ENCODE results near the gene ERVH48-1. TPM values are rescaled to one million over a fixed set of nuclear protein-coding genes. Genes with fewer than 3 reads are reported as not detected.

The ERVH48-1 gene
- total RNA-seq, 1 experiment from 2014 or later: 0.05 TPM

GRCh38 chr21:42965211-42965560, 39.8 kb upstream of the ERVH48-1 start:
- no peaks in the 10 kb centered on the region for H3K9me3 ChIP-seq (ENCODE audit: control insufficient read depth, insufficient read depth, low read depth, low read length)
- DNase-seq (ENCODE audit: low read depth, low spot score): no peak
- H3K4me1 ChIP-seq (ENCODE audit: control insufficient read depth, insufficient read depth, low read length): no peaks in the 10 kb centered on the region
- no peaks in the 10 kb centered on the region for H3K27me3 ChIP-seq (ENCODE audit: control insufficient read depth, insufficient read depth, low read length)
- no peak for TF ChIP-seq TCF7L2 (IDR thresholded peaks at IDR 0.05; ENCODE audit: low read depth, low read length)
- TF ChIP-seq REST (IDR thresholded peaks at IDR 0.05; ENCODE audit: insufficient read depth in 1 of 2, low read depth in 2 of 2, low read length in 1 of 2): no peak
- ChIA-PET CTCF (no interaction called here), POLR2A (interaction anchor here (0.6 kb wide), 1 partner anchor 9 kb away, joined by 4 read pairs; no protein-coding TSS in a partner anchor)
- ATAC-seq: no peak
- H3K27ac ChIP-seq (ENCODE audit: low read length): no peak overlapping the region
- BruUV-seq (replicated peaks): no TSS peak
- in situ Hi-C loops (cut with HindIII; ENCODE audit: low pct_unique_long_range_greater_than_20kb, low sequenced_read_pairs): no loop called here
- H3K36me3 ChIP-seq (ENCODE audit: control insufficient read depth, insufficient read depth, low read length): no peaks in the 10 kb centered on the region
- H3K4me3 ChIP-seq (ENCODE audit: low read depth in 2 of 2, low read length in 2 of 2): no peak overlapping the region
- intact Hi-C loops (cut with micrococcal nuclease; ENCODE audit: unreplicated experiment): no loop called here

- Histone ChIP-seq H3K27me3 (ENCODE audit: control insufficient read depth, insufficient read depth, low read length) (no peaks in the 10 kb centered on the region), H3K9me3 (ENCODE audit: control insufficient read depth, insufficient read depth, low read depth, low read length) (no peaks in the 10 kb centered on the region), H3K36me3 (ENCODE audit: control insufficient read depth, insufficient read depth, low read length) (no peaks in the 10 kb centered on the region), H3K4me3 (ENCODE audit: low read depth in 2 of 2, low read length in 2 of 2) (no peak overlapping the region), H3K4me1 (ENCODE audit: control insufficient read depth, insufficient read depth, low read length) (no peaks in the 10 kb centered on the region), H3K27ac (ENCODE audit: low read length) (no peak overlapping the region)
- BruUV-seq (replicated peaks): no TSS peak
- ChIA-PET CTCF (no interaction called here), POLR2A (interaction anchor here (0.6 kb wide), 1 partner anchor 9 kb away, joined by 4 read pairs; no protein-coding TSS in a partner anchor)
- in situ Hi-C loops (cut with HindIII; ENCODE audit: low pct_unique_long_range_greater_than_20kb, low sequenced_read_pairs): no loop called here
- TF ChIP-seq POLR2AphosphoS5 (IDR thresholded peaks at IDR 0.05; ENCODE audit: low read depth, low read length) (no peak), TCF7L2 (IDR thresholded peaks at IDR 0.05; ENCODE audit: low read depth, low read length) (no peak), REST (IDR thresholded peaks at IDR 0.05; ENCODE audit: insufficient read depth in 1 of 2, low read depth in 2 of 2, low read length in 1 of 2) (no peak), CTCF (IDR thresholded peaks at IDR 0.05) (no peak), SIN3A (IDR thresholded peaks at IDR 0.05; ENCODE audit: borderline replicate concordance, insufficient read depth, low read depth, low read length) (no peak)
- ATAC-seq (no peak), DNase-seq (ENCODE audit: low read depth, low spot score) (no peak)
- intact Hi-C loops (cut with micrococcal nuclease; ENCODE audit: unreplicated experiment): no loop called here
Measured at GRCh38 chr21:42964546-42965210, 39.2 kb upstream of the ERVH48-1 start.
